ENCODE measurements around the gene XRRA1. TPM values are rescaled to one million over a fixed set of nuclear protein-coding genes. Genes with fewer than 3 reads are reported as not detected.
A peak's percentile ranks its signal among the peaks of the same experiment; 100 is the strongest.

XRRA1 gene
- total and polyA plus RNA-seq, 2 of the 4 experiments (the other 2 are of a cell fraction), result 5.4 to 6.3 TPM

DNA sequence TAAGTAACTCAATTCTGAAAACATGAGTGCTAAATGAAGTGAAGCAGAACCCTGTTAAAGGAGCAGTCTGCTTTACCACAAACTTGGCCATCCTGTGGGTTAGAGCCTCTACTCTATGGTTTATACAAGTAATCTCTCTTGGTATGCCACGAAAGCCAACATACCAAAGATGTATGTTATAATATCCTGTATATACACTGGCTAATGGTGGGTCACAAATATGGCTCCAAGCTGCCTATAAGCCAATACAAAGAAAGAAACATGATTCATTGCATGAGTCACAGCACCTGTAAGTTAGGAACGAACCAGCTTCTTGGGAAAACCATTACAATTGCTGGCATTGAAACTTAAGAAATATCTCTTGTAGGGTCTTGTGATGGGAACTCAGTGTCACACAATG is 16.1 kb downstream of the XRRA1 start:
- Histone ChIP-seq H4K5ac (ENCODE audit: low read depth, low read length) (no peak overlapping the region), H2BK20ac (ENCODE audit: low read depth, low read length) (no peak overlapping the region), H3K9me3 (ENCODE audit: control insufficient read depth, insufficient read depth, low read length) (no peaks in the 10 kb centered on the region), H3K27me3 (ENCODE audit: control insufficient read depth, insufficient read depth, low read length) (no peaks in the 10 kb centered on the region), H3K4ac (ENCODE audit: low read depth, low read length) (peak overlapping the region; percentile 89; the same call in 1 of the 2 replicates), H2AK9ac (replicated peaks; ENCODE audit: low read depth, low read length, poor library complexity) (no peak overlapping the region), H4K91ac (ENCODE audit: insufficient read depth, low read depth, low read length) (no peak overlapping the region), H3K18ac (ENCODE audit: low read depth, low read length) (no peak overlapping the region; the same call in 1 of the 2 replicates), H2BK120ac (ENCODE audit: low read depth, low read length) (peak overlapping the region; percentile 91; the same call in 1 of the 2 replicates), H4K20me1 (ENCODE audit: insufficient read depth, low read length) (no peaks in the 10 kb centered on the region), H3K9me1 (ENCODE audit: insufficient read depth, low read length) (peaks cover 4% of the 10 kb centered on the region; the same call in 1 of the 2 replicates), H3K36me3 (ENCODE audit: control insufficient read depth, insufficient read depth, low read length) (peaks cover 11% of the 10 kb centered on the region), H2BK15ac (ENCODE audit: low read depth, low read length) (no peak overlapping the region), H3K4me1 (ENCODE audit: control insufficient read depth, insufficient read depth, low read length) (peaks cover 7% of the 10 kb centered on the region), H2BK5ac (ENCODE audit: low read depth, low read length, poor library complexity, severe bottlenecking) (peak overlapping the region; percentile 71), H3K4me3 (ENCODE audit: insufficient read depth, low read depth, low read length) (no peak overlapping the region), H2AK5ac (ENCODE audit: low read depth, low read length) (no peak overlapping the region), H3K79me1 (ENCODE audit: low read depth in 1 of 2, low read length in 2 of 2) (peaks cover 0 to 19% of the 10 kb centered on the region in 2 experiments; a peak in 1 of 4 replicates), H3K27ac (ENCODE audit: insufficient read depth, low read length) (no peak overlapping the region), H3K56ac (ENCODE audit: extremely low read depth, insufficient read depth, low read length) (no peak overlapping the region), H3K23ac (ENCODE audit: low read depth, low read length) (no peak overlapping the region), H3K9ac (ENCODE audit: low read depth, low read length) (no peak overlapping the region), H3K14ac (replicated peaks; ENCODE audit: low read depth, low read length) (no peak overlapping the region; the same call in 1 of the 2 replicates), H2AFZ (replicated peaks; ENCODE audit: low read length, poor library complexity) (no peak overlapping the region), H4K8ac (ENCODE audit: low read depth in 2 of 2, low read length in 2 of 2) (no peak overlapping the region), H3K4me2 (ENCODE audit: low read depth, low read length) (no peak overlapping the region; the same call in 1 of the 2 replicates)
- intact Hi-C loops (cut with micrococcal nuclease) (no loop called here), dilution Hi-C loops (cut with HindIII; ENCODE audit: low sequenced_read_pairs, unreplicated experiment) (no loop called here), in situ Hi-C loops (cut with MboI; ENCODE audit: low sequenced_read_pairs) (no loop called here)
- peak; percentile 74 for ATAC-seq (ENCODE audit: low read depth)
- peak; percentile 95 for DNase-seq
- no CpG with 5 or more reads among the region's 2 CpGs for WGBS, 2 experiments (ENCODE audit: extremely low coverage in 2 of 2, insufficient read length in 1 of 2)
- BruUV-seq (replicated peaks), result no TSS peak
- ChIA-PET POLR2A (ENCODE audit: unreplicated experiment) (no interaction called here), CTCF (interaction anchor here (1.4 kb wide), 1 partner anchor 309 kb away, joined by 4 read pairs; no protein-coding TSS in a partner anchor)
- TF ChIP-seq FOS (IDR thresholded peaks at IDR 0.05; ENCODE audit: low read depth, low read length), result peak; percentile 68
- no peak for TF ChIP-seq MXI1 (IDR thresholded peaks at IDR 0.05; ENCODE audit: borderline replicate concordance, low read depth, low read length)
